ENCODE data around the gene EVI5.
"Not testable (repeated sequence)": the region's sequence is repeated elsewhere in the genome, so short reads cannot be mapped to it uniquely, and the experiment has no call there.

The EVI5 gene

GRCh38 chr1:92778376-92778775 is 6.5 kb downstream of the EVI5 start:
- Histone ChIP-seq H3K4me2 (ENCODE audit: low read length) (no peak overlapping the region), H3F3A (ENCODE audit: insufficient read depth, low read length) (no peaks in the 10 kb centered on the region), H3K36me3 (ENCODE audit: insufficient read depth, low read length) (no peaks in the 10 kb centered on the region; the same call in 1 of the 2 replicates), H3K9me2 (ENCODE audit: low read depth, low read length) (no peaks in the 10 kb centered on the region), H3K9ac (ENCODE audit: low read length) (no peak overlapping the region), H3K27me3 (ENCODE audit: insufficient read depth, low read length) (no peaks in the 10 kb centered on the region), H4K20me1 (ENCODE audit: insufficient read depth, low read length) (no peaks in the 10 kb centered on the region), H2AFZ (ENCODE audit: low read length) (no peak overlapping the region), H3K4me3 (ENCODE audit: low read depth, low read length, poor library complexity, severe bottlenecking) (no peak overlapping the region), H3K9me3 (ENCODE audit: low read length) (no peaks in the 10 kb centered on the region), H3K79me2 (ENCODE audit: insufficient read depth, low read length) (no peaks in the 10 kb centered on the region), H3K4me1 (ENCODE audit: insufficient read depth, low read length, severe bottlenecking) (no peaks in the 10 kb centered on the region), H3K27ac (ENCODE audit: low read depth, low read length, poor library complexity, severe bottlenecking) (no peak overlapping the region)
- TF ChIP-seq EZH2 (IDR thresholded peaks at IDR 0.05; ENCODE audit: borderline replicate concordance, low read length) (no peak), CTCF (IDR thresholded peaks at IDR 0.05; ENCODE audit: low read length) (no peak)

- TF ChIP-seq EZH2 (IDR thresholded peaks at IDR 0.05; ENCODE audit: borderline replicate concordance, low read length) (no peak), CTCF (IDR thresholded peaks at IDR 0.05; ENCODE audit: low read length) (no peak)
- H3K9ac ChIP-seq (ENCODE audit: low read length), result no peak overlapping the region
- H3K79me2 ChIP-seq (ENCODE audit: insufficient read depth, low read length), result no peaks in the 10 kb centered on the region
- no peak overlapping the region for H3K4me3 ChIP-seq (ENCODE audit: low read depth, low read length, poor library complexity, severe bottlenecking)
- no peaks in the 10 kb centered on the region; the same call in 1 of the 2 replicates for H3K36me3 ChIP-seq (ENCODE audit: insufficient read depth, low read length)
- H4K20me1 ChIP-seq (ENCODE audit: insufficient read depth, low read length), result no peaks in the 10 kb centered on the region
- H3K27ac ChIP-seq (ENCODE audit: low read depth, low read length, poor library complexity, severe bottlenecking), result no peak overlapping the region
- no peaks in the 10 kb centered on the region for H3K9me3 ChIP-seq (ENCODE audit: low read length)
- no peak overlapping the region for H2AFZ ChIP-seq (ENCODE audit: low read length)
- no peaks in the 10 kb centered on the region for H3K4me1 ChIP-seq (ENCODE audit: insufficient read depth, low read length, severe bottlenecking)
- H3K4me2 ChIP-seq (ENCODE audit: low read length), result no peak overlapping the region
- no peaks in the 10 kb centered on the region for H3K9me2 ChIP-seq (ENCODE audit: low read depth, low read length)
- H3K27me3 ChIP-seq (ENCODE audit: insufficient read depth, low read length), result no peaks in the 10 kb centered on the region
- no peaks in the 10 kb centered on the region for H3F3A ChIP-seq (ENCODE audit: insufficient read depth, low read length)
Measured at GRCh38 chr1:92774407-92774806, 10.5 kb downstream of the EVI5 start.

DNA sequence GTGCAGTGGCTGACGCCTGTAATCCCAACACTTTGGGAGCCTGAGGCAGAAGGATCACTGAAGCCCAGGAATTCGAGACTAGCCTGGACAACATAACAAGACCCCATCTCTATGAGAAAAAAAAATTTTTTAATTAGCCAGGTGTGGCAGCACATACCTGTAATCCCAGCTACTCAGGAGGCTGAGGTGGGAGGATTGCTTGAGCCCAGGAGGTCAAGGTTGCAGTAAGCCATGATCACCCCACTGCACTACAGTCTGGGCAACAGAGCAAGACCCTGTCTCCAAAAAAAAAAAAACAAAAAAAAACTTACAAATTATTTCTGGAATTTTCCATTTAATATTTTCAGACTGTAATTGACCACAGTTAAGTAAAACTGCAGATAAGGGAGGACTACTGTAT is 11.2 kb downstream of the EVI5 start:
- H3K79me2 ChIP-seq (ENCODE audit: insufficient read depth, low read length); H3K36me3 ChIP-seq (ENCODE audit: insufficient read depth, low read length); H4K20me1 ChIP-seq (ENCODE audit: insufficient read depth, low read length); H3K27ac ChIP-seq (ENCODE audit: low read depth, low read length, poor library complexity, severe bottlenecking); H3K4me1 ChIP-seq (ENCODE audit: insufficient read depth, low read length, severe bottlenecking); H3K4me2 ChIP-seq (ENCODE audit: low read length); H3K9me2 ChIP-seq (ENCODE audit: low read depth, low read length); H3K27me3 ChIP-seq (ENCODE audit: insufficient read depth, low read length); H3K4me3 ChIP-seq (ENCODE audit: low read depth, low read length, poor library complexity, severe bottlenecking); H3K9ac ChIP-seq (ENCODE audit: low read length); H3F3A ChIP-seq (ENCODE audit: insufficient read depth, low read length); H3K9me3 ChIP-seq (ENCODE audit: low read length); H2AFZ ChIP-seq (ENCODE audit: low read length): not testable (repeated sequence)

GRCh38 chr1:92769856-92770255 is 15.1 kb downstream of the EVI5 start:
- H3K4me1 ChIP-seq (ENCODE audit: insufficient read depth, low read length, severe bottlenecking), result no peaks in the 10 kb centered on the region
- no peaks in the 10 kb centered on the region for H3K79me2 ChIP-seq (ENCODE audit: insufficient read depth, low read length)
- H3K9ac ChIP-seq (ENCODE audit: low read length), result no peak overlapping the region
- H3K4me2 ChIP-seq (ENCODE audit: low read length), result no peak overlapping the region
- H3K9me2 ChIP-seq (ENCODE audit: low read depth, low read length), result no peaks in the 10 kb centered on the region
- no peak overlapping the region for H3K4me3 ChIP-seq (ENCODE audit: low read depth, low read length, poor library complexity, severe bottlenecking)
- H4K20me1 ChIP-seq (ENCODE audit: insufficient read depth, low read length), result no peaks in the 10 kb centered on the region
- no peaks in the 10 kb centered on the region for H3K36me3 ChIP-seq (ENCODE audit: insufficient read depth, low read length)
- H3K9me3 ChIP-seq (ENCODE audit: low read length), result peaks cover 12% of the 10 kb centered on the region; the same call in 1 of the 2 replicates
- TF ChIP-seq EZH2 (IDR thresholded peaks at IDR 0.05; ENCODE audit: borderline replicate concordance, low read length) (no peak), CTCF (IDR thresholded peaks at IDR 0.05; ENCODE audit: low read length) (no peak)
- H3K27ac ChIP-seq (ENCODE audit: low read depth, low read length, poor library complexity, severe bottlenecking), result no peak overlapping the region
- no peak overlapping the region for H2AFZ ChIP-seq (ENCODE audit: low read length)
- H3F3A ChIP-seq (ENCODE audit: insufficient read depth, low read length), result no peaks in the 10 kb centered on the region
- H3K27me3 ChIP-seq (ENCODE audit: insufficient read depth, low read length), result no peaks in the 10 kb centered on the region

Data from OCI-LY1 (cell line).